SK-N-SH treated with all-trans-retinoic acid at 6 μM for 48 hours (cell line): ENCODE measurements around the gene GOLGA3.

ENCODE experiments used
- ATAC-seq: fragments of 200-7000 bp; cut with Tn5 transposase; 3 replicates; pipeline ENCODE4 v1.9.1; 2020; ENCODE audit warnings: mild to moderate bottlenecking, moderate library complexity
- BACH2 ChIP-seq: fragments of 250-450 bp; sonication (Bioruptor Pico); IDR thresholded peaks from 2 replicates; pipeline ENCODE4 v1.9.0; 2021; ENCODE audit warnings: mild to moderate bottlenecking, borderline replicate concordance
- ISL1 ChIP-seq: fragments of 250-450 bp; sonication (Bioruptor Pico); IDR thresholded peaks from 2 replicates; pipeline ENCODE4 v2.1.2; 2022; ENCODE audit warnings: mild to moderate bottlenecking, moderate library complexity
- TSHZ2 ChIP-seq: fragments of 250-450 bp; sonication (Bioruptor Pico); IDR thresholded peaks from 2 replicates; pipeline ENCODE4 v1.5.0; 2020; ENCODE audit warnings: mild to moderate bottlenecking, moderate library complexity
- ZNF8 ChIP-seq: fragments of 450-650 bp; formaldehyde crosslinking; IDR thresholded peaks from 2 replicates; pipeline ENCODE4 v1.5.0; 2020; ENCODE audit warnings: mild to moderate bottlenecking, moderate library complexity

GOLGA3 gene

GRCh38 chr12:132719954-132720324, 108.7 kb downstream of the GOLGA3 start:
- ATAC-seq = no peak
- TF ChIP-seq BACH2 (CRISPR knock-in tag) (no peak), ISL1 (CRISPR knock-in tag) (no peak)
- TF ChIP-seq, all 23 proteins: peak for 0

GRCh38 chr12:132719141-132719953, 109.3 kb downstream of the GOLGA3 start:
- TF ChIP-seq TSHZ2 (CRISPR knock-in tag) (no peak), ZNF8 (CRISPR knock-in tag) (no peak)
- ATAC-seq = no peak
